PC-3 (cell line): ENCODE measurements around the gene GBP1.

Experiments
- EZH2 ChIP-seq: fragments of 300-600 bp; sonication (generic); IDR thresholded peaks from one replicate; pipeline ENCODE4 v1.6.1; 2017; ENCODE audit warnings: antibody characterized with exemption, mild to moderate bottlenecking, low read length; ENCODE audit not compliant: unreplicated experiment
- TF ChIP-seq, protein P1 (sequence below): fragments of 300-600 bp; sonication (generic); conservative IDR thresholded peaks from 2 replicates; pipeline ENCODE4 v1.5.1; 2017; ENCODE audit warnings: antibody characterized with exemption, low read depth, mild to moderate bottlenecking, low read length

DNA sequence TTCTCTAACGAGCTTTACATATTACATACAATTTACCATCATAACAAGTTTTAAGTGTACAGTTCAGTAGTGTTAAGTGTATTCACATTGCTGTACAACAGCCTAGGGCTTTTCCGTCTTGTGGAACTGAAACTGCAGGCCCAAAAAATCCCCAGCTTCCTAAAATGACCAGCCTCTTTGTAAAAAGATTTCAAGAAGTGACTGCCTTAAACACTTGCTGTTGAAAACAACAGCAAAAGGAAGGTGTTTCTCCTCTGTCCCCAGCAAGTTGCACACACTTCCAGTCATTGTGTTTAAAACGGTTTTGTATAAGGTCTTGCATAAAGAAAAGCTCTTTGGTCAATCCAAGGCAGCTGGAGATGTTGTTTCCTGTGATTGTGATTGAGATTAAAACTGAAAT, 16.0 kb upstream of the GBP1 start:
- TF ChIP-seq, protein P1, sequence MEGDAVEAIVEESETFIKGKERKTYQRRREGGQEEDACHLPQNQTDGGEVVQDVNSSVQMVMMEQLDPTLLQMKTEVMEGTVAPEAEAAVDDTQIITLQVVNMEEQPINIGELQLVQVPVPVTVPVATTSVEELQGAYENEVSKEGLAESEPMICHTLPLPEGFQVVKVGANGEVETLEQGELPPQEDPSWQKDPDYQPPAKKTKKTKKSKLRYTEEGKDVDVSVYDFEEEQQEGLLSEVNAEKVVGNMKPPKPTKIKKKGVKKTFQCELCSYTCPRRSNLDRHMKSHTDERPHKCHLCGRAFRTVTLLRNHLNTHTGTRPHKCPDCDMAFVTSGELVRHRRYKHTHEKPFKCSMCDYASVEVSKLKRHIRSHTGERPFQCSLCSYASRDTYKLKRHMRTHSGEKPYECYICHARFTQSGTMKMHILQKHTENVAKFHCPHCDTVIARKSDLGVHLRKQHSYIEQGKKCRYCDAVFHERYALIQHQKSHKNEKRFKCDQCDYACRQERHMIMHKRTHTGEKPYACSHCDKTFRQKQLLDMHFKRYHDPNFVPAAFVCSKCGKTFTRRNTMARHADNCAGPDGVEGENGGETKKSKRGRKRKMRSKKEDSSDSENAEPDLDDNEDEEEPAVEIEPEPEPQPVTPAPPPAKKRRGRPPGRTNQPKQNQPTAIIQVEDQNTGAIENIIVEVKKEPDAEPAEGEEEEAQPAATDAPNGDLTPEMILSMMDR, result no peak
- no peak for TF ChIP-seq EZH2
